BE2C (cell line): ENCODE measurements around the gene TAGLN2.
"Not testable (repeated sequence)": the region's sequence is repeated elsewhere in the genome, so short reads cannot be mapped to it uniquely, and the experiment has no call there.

Experiments used
- DNase-seq: peaks from one replicate; pipeline ENCODE4 v3.0.0-alpha.2; 2020
- H3K27me3 ChIP-seq: fragments of 250-450 bp; sonication (Bioruptor Pico); 2 replicates; pipeline ENCODE4 v1.5.1; 2020; ENCODE audit warnings: mild to moderate bottlenecking
- H3K36me3 ChIP-seq: fragments of 250-450 bp; sonication (Bioruptor Pico); 2 replicates; pipeline ENCODE4 v1.5.1; 2020; ENCODE audit warnings: mild to moderate bottlenecking
- H3K4me1 ChIP-seq: fragments of 250-450 bp; sonication (Bioruptor Pico); 2 replicates; pipeline ENCODE4 v1.5.1; 2020
- H3K4me3 ChIP-seq: 2 replicates; pipeline ENCODE4 v1.5.1; 2011; ENCODE audit warnings: low read depth, low read length
- H3K9me3 ChIP-seq: fragments of 250-450 bp; sonication (Bioruptor Pico); 2 replicates; pipeline ENCODE4 v1.5.1; 2020
- TF ChIP-seq, protein P1 (sequence below): IDR thresholded peaks from 2 replicates; pipeline ENCODE4 v1.5.1; 2012; ENCODE audit warnings: mild to moderate bottlenecking, low read depth, low read length

TAGLN2 gene

DNA sequence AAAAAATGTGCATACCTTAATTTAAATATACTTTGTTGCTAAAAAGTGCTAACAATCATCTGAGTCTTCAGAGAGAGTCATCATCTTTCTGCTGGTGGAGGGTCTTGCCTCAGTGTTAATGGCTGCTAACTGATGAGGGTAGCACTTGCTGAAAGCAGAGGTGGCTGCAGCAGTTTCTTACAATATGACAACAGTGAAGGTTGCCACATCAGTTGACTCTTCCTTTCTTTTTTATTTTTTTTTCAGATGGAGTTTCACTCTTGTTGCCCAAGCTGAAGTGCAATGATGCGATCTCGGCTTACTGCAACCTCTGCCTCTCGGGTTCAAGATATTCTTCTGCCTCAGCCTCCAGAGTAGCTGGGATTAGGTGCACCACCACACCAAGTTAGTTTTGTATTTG, 22.8 kb downstream of the TAGLN2 start:
- TF ChIP-seq, protein P1, sequence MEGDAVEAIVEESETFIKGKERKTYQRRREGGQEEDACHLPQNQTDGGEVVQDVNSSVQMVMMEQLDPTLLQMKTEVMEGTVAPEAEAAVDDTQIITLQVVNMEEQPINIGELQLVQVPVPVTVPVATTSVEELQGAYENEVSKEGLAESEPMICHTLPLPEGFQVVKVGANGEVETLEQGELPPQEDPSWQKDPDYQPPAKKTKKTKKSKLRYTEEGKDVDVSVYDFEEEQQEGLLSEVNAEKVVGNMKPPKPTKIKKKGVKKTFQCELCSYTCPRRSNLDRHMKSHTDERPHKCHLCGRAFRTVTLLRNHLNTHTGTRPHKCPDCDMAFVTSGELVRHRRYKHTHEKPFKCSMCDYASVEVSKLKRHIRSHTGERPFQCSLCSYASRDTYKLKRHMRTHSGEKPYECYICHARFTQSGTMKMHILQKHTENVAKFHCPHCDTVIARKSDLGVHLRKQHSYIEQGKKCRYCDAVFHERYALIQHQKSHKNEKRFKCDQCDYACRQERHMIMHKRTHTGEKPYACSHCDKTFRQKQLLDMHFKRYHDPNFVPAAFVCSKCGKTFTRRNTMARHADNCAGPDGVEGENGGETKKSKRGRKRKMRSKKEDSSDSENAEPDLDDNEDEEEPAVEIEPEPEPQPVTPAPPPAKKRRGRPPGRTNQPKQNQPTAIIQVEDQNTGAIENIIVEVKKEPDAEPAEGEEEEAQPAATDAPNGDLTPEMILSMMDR = no peak
- no peak for DNase-seq
- Histone ChIP-seq H3K9me3 (no peaks in the 10 kb centered on the region), H3K4me3 (no peak overlapping the region), H3K36me3 (no peaks in the 10 kb centered on the region), H3K4me1 (peaks cover 7% of the 10 kb centered on the region; the same call in 1 of the 2 replicates), H3K27me3 (no peaks in the 10 kb centered on the region)

DNA sequence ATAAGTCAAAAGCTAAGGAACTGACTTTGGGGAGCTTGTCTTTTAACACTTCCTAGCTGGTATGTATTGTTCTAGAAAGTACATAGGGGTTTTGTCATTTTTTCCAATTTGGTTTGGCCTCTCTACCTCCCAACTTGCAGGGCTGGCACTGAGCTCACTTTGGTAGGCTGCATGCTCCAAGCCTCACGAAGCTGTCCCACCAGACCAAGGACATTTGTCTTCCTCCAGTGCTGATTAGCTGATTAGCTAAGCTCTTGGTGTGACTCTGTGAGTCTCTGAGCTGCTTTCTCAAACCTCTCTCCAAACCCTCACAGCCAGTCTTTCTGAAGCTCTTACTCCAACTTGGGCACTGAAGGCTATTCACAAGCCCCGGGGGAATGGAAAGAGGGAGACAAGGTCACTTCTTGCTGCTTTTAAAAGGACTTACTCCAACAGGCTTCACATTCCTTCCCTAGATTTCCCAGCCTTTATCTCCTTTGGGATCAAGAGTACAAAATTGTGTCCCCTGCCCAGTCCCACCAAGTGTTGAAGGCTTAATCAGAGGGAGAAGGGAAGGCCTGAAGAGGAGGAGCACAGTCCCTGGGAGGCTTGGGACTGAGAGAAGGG, 24.4 kb downstream of the TAGLN2 start:
- no peaks in the 10 kb centered on the region for H3K36me3 ChIP-seq
- DNase-seq = no peak
- H3K4me1 ChIP-seq = peaks cover 7% of the 10 kb centered on the region; the same call in 1 of the 2 replicates
- H3K4me3 ChIP-seq = no peak overlapping the region
- H3K9me3 ChIP-seq = no peaks in the 10 kb centered on the region
- H3K27me3 ChIP-seq = no peaks in the 10 kb centered on the region
- TF ChIP-seq, protein P1 = no peak

DNA sequence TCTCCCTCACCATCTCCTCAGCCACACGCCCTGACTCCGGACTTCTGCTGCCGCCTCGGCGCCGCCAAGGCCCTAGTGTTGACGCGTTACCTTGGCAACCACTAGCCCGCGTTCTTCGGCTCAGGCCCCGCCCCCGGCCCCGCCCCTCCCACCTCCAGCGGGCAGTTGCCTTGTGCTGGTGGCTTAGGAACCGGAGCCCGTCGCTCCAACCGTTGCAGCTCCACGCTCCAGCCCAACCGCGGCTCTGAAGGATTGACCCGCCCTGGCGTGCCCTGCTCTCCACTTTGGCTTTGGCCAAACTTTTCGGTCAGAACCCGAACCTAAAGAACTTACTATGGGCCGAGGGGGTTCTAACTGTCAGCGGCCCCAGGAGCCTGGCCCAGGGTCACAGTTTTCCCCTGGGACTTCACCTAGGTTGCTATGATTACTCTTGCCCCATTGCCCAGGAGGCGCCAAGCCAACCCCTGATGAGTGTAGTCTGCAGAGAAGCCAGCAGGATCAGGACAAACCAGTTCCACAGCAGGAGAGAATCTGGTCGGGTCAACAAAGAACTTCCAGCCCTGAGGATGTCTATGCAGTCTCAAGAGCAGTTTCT, 25.1 kb downstream of the TAGLN2 start, which contains the start of gene CFAP45:
TSS of gene CFAP45 (minus strand) at position 80 of the 595 bp plus-strand sequence. CDS start at position 13, 67 bp downstream.
- Histone ChIP-seq H3K4me3 (peak within 1 kb of the TSS; percentile 38), H3K36me3 (no peaks in the 10 kb centered on the region), H3K4me1 (peaks cover 7% of the 10 kb centered on the region; the same call in 1 of the 2 replicates), H3K9me3 (no peaks in the 10 kb centered on the region), H3K27me3 (no peaks in the 10 kb centered on the region)
- peak; percentile 94 for DNase-seq
- TF ChIP-seq, protein P1 = no peak

DNA sequence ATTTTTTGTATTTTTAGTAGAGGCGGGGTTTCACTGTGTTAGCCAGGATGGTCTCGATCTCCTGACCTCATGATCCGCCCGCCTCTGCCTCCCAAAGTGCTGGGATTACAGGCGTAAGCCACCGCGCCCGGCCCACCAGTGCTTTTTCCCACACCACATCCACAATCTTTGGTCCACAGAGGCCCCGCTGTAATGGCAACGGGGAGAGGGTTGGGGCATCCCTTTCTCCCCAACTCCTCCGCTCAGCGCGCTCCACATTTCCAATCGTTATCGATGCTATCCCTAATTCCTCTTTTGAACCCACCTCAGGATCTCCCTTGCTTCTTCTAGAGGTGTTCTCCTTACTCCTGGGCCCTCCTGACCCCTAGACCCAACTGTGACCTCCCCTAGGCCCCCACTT, 25.7 kb downstream of the TAGLN2 start:
- H3K4me3 ChIP-seq, H3K4me1 ChIP-seq, H3K27me3 ChIP-seq, H3K9me3 ChIP-seq, DNase-seq, H3K36me3 ChIP-seq: not testable (repeated sequence)

DNA sequence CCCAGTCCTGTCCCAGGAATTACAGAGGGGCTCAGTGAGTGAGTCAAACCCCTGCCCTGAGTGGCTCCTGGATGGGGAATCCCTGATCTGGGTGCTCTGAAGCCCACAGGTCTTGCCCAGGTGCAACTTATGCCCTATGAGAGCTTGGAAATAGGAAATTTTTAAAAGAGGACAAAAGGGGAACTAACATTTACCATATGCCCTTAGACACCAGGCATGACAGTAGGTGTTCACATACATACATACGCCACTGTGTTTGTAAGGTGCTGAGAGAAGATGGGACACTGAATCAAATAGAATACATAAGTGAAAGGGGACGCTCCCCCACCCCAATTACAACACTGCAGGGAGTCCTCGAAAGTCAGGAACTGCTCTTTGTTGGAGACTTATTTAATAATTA, 26.8 kb downstream of the TAGLN2 start:
- TF ChIP-seq, protein P1 = no peak
- Histone ChIP-seq H3K4me3 (no peak overlapping the region), H3K9me3 (no peaks in the 10 kb centered on the region)

DNA sequence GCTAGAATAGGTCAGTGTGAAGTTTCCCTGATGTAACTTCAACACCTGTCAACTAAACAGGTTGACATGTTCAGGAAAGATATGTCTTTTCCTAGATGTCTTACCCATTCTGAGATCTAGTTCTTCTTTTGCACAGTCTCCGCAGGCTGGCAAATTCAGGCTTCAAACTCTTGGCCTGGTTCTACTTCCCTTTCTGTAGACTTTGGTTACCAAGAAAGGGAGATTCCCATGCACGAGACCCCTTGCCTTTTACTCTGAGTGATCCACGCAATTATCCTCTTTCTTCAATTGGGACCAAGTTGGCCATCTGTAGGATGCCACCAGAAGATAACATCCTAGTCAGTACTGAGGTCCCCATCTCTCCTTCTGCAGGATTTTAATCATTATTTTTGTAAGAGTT, 27.3 kb downstream of the TAGLN2 start:
- TF ChIP-seq, protein P1 = no peak
- DNase-seq = no peak
- Histone ChIP-seq H3K27me3 (no peaks in the 10 kb centered on the region), H3K9me3 (no peaks in the 10 kb centered on the region), H3K4me3 (no peak overlapping the region), H3K36me3 (no peaks in the 10 kb centered on the region), H3K4me1 (peaks cover 7% of the 10 kb centered on the region; the same call in 1 of the 2 replicates)

More for the DNA sequence above, 26.8 kb downstream of the TAGLN2 start:
- no peaks in the 10 kb centered on the region for H3K36me3 ChIP-seq
- H3K4me1 ChIP-seq = peaks cover 7% of the 10 kb centered on the region; the same call in 1 of the 2 replicates
- H3K27me3 ChIP-seq = no peaks in the 10 kb centered on the region
- no peak for DNase-seq
